T-helper 1 cell (primary cell): ENCODE measurements around the gene PTPRN2.
A peak's percentile ranks its signal among the peaks of the same experiment; 100 is the strongest.
"Not testable (repeated sequence)": the region's sequence is repeated elsewhere in the genome, so short reads cannot be mapped to it uniquely, and the experiment has no call there.

Experiments used
- DNase-seq, 5 donors: peaks; one replicate each; pipeline ENCODE4 v3.0.0-alpha.2; 2012 to 2020
- total RNA-seq, 4 donors: gene quantifications; one replicate each; lab custom pipeline; 2026; lab: John Stamatoyannopoulos, UW

The PTPRN2 gene
- total RNA-seq: 2.4 to 5.3 (median 3.8) reads per million in 4 donors

DNA sequence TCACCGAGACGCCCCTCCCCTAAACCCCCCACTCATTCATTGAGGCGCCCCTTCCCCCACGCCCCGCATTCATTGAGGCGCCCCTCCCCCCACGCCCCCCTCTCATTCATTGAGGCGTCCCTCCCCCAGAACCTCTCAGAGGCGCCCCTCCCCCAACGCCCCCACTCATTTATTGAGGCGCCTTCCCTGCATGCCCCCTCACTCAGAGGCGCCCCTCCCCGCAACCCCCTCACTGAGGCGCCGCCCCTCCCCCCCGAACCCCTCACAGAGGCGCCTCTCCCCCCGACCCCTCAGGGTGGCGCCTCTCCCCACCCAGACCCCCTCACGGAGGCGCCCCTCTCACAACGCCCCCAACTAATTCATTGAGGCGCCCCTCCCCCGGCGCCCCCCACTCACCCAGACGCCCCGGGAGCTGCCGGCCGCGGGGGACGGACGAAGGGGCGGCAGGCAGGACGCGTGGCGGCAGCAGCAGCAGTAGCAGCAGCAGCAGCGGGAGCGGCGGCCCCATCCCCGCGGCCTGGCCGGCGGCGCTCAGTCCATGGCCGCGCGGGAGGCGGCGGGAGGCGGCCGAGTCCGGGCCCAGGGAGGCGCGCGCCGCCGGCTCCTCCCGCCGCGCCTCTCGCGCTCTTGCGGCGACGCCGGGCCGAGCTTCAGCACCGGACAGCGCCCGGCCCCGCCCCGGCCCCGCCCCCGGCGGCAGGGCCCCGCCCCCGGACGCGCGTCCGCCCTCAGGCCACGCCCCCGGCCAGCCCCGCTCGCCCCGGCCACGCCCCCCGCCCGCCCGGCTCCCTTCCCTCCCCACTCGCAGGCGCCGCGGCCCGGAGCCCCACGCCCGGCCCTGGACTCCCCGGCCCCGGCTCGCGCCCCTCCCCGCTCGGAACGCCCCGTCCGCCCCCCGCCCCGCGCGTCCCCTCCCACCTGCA, at the start of gene PTPRN2:
PTPRN2 (minus strand) TSS at position 662 of the 923 bp plus-strand sequence.
- peak; percentile 23 to 71 (median 45) for DNase-seq

DNA sequence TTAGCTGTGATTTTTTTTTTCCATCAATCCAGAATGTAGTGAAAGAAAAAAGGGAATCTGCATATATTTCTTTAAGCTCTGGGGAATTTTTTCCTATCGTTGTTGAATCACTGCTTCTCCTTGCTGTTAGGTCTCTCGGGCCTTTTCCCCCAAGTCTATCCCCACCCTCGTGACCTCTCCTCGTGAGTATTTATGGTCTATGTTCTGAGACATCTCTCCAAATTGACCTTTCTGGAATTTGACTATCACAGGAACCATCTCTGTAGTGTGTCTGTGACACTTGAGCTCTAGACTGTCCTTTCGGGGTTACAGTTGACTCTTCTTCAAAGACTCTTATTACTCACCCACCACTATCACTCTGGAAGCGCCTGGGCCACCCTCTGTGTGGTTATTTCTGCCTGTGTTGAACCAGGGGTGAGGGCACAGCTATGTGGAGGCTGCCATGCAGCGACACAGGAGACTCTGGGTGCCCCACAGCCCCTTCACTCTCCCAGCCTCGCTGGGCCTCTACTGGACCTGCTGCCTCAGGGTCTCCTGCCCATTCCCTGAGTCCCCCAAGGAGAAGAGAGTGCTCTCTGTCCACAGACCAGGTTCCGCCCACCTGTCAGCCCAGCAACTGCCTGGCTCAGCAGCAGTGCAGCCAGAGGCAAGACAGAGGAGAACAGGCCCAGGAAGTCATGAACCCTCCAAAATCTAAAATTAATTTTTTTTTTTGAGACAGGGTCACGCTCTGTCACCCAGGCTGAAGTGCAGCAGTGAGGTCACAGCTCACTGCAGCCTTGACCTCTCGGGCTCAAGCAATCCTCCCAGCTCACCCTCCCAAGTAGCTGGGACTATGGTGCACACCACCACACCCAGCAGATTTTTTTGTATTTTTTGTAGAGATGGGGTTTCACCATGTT, 45.7 kb upstream of the PTPRN2 start:
- DNase-seq: no peak

DNA sequence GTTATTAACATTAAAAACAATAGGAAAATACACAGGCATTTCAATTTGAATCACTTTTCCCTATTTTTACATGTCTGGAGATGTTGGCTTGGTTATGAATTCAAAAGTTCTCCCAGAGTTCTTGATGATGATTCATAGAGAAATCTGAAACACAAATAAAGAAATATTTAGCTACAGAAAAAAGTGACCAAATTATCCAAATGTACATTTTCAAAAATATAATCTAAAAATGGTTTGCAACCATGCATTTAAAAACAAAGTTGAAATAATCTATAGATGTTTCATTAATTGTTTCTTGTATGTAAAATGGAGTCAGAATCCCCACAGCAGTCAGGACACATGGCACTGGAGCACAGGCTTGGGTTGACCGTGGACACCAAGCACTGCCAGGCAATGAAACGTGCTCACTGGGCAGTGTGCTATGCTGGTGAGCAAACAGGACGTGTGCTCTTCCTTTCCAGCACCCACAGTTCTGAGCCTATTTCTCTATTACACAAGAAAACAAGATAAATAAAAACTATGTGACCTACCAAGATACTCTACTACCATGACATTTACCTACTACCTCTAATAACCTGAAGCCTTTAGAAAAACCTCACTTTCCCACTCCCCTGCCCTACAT, 44.1 kb upstream of the PTPRN2 start:
- no peak for DNase-seq

DNA sequence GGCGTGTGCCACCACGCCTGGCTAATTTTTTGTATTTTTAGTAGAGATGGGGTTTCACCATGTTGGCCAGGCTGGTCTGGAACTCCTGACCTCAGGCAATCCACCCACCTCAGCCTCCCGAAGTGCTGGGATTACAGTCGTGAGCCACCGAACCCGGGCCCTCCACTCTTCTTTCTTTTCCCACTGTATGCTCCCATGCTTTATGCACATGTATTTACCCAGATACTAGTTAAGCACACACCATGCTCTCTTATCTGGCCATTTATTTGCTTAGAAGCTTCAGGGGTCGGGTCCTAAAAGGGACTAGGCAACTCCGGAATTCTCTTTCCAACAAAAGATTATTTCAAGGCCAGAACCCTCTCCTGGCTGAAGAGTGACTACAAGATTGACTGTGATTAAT, 38.7 kb upstream of the PTPRN2 start:
- DNase-seq: not testable (repeated sequence)

DNA sequence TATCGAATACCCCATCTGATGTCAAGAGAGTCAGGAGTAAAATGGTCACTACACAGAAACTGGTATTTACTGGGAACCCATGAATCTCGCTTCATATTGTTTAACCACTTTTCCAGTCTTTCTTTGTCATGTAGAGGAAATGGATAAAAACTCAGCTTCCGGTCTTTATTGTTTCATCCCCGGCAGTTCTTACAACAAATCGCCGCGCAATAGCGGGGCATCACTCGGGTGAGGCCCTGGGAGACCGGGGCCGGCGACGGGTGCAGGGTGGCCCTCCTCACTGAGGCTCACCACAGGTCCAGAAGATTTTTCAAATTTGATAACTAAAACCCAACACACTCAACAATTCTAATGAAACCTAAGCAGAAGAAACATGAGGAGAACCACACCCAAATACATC, 35.6 kb upstream of the PTPRN2 start:
- no peak for DNase-seq

DNA sequence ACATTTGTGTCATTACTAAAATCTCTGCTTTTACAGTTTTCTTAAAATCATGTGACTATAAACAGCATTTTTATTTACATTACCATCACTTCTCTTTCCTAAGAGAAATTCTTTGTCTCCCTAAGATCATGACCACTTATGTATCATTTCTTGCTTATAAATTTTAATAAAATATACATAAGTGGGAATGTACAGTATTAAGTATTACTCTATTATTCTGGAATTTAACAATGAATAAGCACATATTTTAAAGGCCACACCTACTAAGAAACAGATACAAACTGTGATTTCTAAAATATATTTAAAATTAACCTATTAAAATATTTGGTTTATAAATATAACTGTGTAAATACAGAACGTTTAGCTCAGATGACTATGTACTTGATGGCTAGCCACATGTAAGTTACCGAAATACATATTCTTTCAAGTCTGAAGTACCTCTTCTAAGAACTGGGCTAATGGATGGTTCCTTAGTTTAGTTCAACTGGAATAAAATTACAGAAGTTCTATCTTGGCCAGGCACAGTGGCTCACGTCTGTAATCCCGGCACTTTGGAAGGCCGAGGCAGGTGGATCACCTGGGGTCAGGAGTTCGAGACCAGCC, 33.3 kb upstream of the PTPRN2 start:
- no peak for DNase-seq

DNA sequence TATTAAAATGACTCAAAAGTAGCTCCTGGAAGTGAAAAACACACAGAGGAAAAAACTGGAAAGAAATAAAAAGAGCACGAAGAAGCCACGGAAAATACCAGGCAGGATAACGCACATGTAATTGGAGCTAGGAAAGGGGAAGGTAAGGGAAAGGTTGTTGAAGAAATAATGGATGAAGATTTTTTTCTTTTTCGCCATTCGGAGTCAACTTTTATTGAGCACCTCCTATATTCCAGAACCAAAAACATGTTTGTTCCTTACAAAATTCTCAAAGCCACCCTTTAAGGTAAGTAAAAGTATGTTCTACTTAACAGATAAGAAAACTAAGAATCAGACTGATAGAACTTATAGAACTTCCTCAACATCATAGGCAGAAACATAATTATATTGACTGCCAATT, 32.8 kb upstream of the PTPRN2 start:
- no peak for DNase-seq

DNA sequence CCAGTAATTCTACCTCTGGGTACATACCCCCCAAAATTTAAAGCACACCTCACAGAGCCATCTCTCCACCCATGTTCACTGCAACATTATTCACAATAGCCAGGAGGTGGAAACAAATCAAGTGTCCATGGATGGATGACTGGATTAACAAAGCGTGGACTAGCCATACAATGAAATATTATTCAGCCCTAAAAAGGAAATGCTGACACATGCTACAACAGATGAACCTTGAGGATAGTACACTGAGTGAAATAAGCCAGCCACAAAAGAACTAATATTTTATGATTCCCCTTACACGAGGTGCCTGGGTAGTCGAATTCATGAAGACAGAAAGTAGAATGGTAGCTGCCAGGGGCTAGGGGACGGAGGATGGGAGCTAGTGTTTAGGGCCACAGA, 31.1 kb upstream of the PTPRN2 start:
- DNase-seq: no peak

DNA sequence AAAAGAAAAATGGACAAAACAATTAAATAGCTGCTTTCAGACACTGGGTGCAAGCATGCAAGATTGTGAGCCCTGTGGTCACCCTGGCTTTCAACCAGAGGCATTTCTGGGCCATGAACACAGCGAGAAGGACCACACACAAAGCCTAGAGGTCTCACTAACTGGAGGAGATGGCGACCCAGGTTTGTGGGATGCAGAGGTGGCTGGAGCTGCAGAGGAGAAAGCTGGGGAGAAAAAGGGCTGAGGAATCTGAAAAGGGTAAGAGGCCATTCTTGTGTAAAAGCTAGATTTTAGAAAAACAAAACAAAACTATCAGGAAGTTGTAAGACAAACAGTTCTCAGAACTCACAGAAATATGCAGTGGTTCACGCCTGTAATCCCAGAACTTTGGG, 30.1 kb upstream of the PTPRN2 start:
- DNase-seq: no peak

DNA sequence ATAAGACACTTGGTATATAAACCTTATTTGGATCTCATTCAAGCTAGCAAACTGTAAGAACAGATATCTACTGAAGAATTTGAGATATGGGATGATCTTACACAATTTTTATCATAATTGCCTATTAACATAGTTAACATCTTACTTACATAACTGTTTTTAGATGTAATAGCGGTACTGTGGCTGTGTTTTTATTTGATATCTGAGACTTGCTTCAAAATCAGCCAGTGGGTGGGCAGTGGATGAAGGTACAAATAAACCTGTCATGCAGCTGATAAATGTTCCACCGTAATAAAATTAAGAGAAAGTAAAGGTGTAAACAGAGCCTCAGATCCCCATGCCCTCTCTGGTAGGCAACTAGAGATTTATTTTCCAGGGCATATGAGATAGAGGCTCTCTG, 28.4 kb upstream of the PTPRN2 start:
- no peak for DNase-seq

DNA sequence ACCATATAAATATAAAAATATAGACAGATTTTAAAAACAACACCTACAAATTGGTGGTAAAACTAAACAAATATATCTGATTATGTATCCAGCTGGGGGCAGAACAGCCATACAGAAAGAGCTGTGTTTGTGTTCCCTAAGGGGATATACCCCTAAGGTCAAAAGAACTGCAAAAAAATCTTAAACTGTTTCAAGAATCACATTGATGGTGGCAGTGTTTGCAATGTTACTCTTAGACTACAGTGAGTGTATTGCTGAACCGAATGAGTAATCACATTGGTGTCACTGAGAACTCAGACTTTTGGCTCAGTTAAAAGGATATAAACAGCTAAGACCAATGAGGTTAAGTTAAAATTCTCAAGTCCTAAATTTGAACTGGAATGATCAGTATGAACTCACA, 27.1 kb upstream of the PTPRN2 start:
- no peak for DNase-seq

DNA sequence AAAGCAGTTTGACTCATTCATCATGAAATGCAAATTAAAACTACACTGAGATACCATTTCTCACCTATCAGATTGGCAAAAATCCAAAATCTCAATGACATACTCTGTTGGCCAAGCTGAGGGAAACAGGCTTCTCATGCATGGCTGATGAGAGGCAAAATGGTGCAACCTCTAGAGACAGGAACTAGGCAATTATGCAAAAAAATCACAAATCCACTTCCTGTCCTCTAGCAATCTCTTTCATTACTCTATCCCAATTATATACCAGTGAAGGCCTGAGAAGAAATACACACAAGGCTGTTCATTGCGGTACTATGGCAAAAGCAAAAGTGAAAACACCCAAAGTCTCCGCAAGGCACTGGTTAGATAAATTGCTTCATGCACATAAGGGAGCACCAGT, 25.9 kb upstream of the PTPRN2 start:
- no peak for DNase-seq

DNA sequence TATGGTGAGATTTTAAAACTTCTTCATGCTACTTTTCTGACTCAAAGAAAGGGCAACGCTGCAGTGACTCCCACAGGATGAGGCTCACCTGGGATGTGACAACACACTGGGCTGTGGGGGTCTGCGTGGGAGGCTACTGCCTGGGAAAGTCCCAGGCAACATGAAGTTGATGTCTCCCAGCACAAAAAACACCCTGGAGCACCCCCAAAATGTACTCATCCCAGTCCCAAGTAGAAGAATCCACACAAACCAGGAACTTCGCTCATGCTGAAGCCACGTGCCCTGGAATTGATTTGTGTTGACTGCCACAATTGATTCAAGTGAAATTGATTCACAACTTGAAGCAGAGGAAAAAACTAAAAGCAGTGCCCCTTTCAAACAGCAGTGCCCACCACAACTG, 24.9 kb upstream of the PTPRN2 start:
- DNase-seq: no peak

DNA sequence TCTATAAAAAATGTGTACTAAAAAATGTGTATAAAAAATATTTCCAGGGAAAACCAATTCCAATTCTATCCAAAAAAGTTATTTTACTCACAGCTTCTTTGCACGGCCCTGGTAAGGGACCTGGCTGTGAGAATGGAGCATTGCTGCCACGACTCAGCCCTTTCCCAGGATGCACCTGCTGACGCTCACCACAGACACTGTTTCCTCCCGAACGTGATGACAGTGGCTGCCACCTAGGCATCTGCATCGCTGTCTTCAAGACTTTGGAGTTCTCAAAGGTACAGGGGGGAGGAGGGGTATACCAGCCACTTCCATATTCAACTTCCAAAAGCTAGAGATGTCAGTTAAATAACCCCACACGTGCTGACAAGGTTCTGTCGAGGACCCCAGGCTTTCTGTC, 23.9 kb upstream of the PTPRN2 start:
- DNase-seq: no peak

DNA sequence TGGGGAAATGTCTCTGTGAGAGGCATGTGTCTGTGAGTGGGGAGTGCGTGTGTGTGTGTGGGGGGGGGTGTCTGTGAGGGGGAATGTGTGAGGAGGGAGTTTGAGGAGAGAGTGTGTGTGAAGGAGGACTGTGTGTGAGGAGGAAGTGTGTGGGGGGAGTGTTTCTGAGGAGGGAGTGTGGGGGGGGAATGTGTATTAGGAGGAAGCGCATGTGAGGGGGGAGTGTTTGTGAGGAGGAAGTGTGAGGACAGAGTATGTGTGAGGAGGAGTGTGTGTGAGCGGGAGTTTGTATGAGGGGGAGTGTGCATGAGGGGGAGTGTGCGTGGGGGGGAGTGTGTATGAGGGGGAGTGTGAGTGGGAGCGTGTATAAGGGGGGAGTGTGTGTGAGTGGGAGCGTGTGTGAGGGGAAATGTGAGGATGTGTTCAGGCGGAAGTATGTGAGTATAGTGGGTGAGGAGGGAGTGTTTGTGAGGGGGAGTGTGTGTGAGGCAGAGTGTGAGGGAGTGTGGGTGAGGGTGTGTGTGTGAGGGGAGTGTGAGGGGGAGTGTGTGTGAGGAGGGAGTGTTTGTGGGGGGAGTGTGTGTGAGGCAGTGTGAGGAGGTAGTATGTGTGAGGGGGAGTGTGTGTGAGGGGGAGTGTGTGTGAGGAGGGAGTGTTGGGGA, 21.8 kb upstream of the PTPRN2 start:
- DNase-seq: no peak

DNA sequence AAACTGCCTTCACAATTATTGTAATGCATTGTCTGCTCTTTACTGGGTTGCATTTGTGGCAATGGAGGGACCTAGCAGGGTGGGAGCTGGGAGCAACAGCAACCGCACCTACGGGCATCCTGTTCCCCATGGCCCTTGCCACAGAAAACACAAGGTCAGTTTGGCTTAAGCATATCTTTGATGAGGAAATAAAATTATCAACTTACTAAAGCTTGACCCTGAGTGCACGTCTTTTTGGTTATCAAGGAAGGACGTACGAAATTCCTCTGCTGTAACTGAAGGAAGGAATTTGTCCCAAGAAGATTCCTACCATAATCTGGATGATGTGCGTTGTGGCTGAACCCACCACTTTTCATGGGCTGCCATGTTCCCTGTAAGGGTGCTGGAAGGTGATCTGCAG, 19.9 kb upstream of the PTPRN2 start:
- DNase-seq: no peak

DNA sequence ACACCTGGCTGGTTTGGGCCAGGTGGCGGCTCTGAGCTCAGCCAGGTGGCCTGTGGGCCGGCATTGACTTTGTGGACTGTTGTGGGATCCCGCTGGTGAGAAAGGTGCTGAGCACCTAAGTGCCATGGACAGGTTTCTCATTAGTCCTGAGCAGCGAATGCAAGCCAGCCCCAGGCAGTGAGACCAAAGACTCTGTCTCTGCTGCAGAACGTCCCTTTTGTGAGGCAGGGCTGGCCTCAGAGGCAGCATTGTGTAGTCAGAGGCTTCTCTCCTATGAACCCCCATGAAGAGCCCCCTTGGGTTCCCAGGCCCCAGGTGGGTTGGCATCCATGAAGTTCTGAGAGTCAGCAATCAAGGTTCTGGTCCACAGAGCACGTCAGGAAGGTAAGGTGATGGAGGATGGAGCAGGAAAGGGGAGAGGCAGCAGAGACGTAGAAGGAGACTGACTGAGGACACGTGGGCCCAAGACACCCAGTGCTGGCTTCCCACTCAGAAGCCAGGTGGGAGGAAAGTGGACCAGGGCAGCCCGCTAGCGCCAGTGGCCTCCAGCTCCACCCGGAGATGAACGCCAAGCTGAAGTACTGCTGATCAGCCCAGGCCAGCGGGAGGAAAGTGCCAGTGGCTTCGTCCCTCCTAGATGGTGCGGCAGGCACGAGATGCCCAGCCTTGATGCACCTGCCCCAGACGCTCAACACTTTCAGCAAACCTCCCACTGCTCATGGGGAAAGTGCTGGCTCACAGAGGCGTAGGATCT, 19.2 kb upstream of the PTPRN2 start:
- no peak for DNase-seq

DNA sequence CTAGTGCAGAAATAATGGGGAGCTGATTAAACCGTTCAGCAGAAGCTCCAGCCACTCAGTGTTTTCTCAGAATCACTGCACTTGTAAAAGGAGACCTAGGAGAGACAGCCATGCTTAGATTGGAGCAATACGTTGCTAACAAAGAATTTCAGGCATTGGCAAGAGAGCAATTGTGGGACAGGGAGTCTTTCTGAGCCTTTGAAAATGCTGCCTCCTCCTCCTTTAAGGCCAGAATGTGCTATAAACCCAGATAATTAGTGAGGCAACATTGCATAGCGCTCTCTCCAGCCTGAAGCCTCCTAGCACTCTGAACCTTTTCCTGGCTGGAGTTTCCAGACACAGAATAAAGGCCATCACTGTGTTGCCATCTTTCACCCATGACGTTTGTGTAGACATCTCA, 18.5 kb upstream of the PTPRN2 start:
- DNase-seq: no peak

DNA sequence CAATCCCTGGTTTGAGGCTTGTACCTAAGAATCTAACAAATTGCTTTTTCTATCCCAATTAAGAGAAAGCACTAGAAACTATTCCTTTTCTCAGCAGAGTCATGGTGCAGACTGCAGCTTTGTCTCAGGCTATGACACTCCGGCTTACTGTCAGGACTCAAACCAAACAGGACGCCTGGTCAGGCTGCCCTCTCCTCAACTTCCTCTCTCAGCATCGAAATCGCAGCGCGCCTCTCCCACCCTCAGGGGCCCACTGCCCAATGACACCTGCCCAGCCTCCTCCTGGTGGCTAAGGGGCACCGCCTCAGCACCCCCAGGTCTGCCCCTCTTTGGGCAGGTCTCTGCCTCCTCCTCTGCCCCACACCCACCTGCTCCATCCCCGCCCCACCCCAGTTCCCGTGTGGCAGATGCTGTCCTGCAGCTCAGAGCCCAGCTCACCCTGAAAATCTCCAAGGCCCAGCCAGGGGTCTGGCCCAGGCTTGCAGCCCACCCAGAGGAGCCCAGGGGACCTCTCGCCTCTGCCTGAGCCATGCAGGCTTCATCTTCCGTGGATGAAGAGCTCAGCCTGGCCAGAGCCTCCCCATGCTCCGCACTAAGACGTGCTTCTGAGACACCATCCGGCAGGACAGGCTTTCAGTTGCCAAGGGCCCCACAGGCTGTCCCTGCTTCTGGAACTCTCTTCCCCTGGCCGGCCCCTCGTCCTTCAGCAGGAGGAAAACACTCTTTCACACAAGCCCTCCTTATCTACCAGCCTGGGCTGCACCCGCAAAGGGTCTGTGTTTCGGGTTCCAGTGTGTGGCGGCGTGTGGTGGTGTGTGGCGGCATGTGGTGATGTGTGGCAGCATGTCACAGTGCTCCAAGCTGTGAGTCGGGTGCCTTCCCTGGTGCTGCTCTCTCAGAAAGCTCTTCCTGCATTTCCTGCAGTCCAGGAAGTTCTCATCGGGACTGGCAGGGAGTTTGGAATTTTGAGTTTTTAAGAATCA, 16.4 kb upstream of the PTPRN2 start:
- no peak for DNase-seq
